Colonic mucosa (tissue), 4 donors: ENCODE results near the gene USP37. TPM values are rescaled to one million over a fixed set of nuclear protein-coding genes. Genes with fewer than 3 reads are reported as not detected.

Experiments
- DNase-seq: peaks from one replicate; pipeline ENCODE4 v3.0.0-alpha.2; 2020
- H3K27ac ChIP-seq: fragments of 200-600 bp; one replicate; pipeline ENCODE4 v1.8.0; 2021
- H3K27me3 ChIP-seq: fragments of 200-600 bp; one replicate; pipeline ENCODE4 v1.8.0; 2021
- H3K36me3 ChIP-seq: fragments of 200-600 bp; one replicate; pipeline ENCODE4 v1.8.0; 2021
- H3K4me1 ChIP-seq: fragments of 200-600 bp; one replicate; pipeline ENCODE4 v1.8.0; 2021; ENCODE audit warnings: mild to moderate bottlenecking
- H3K4me3 ChIP-seq: fragments of 200-600 bp; one replicate; pipeline ENCODE4 v1.8.0; 2021
- H3K9ac ChIP-seq, 2 donors: one replicate each; pipeline ENCODE4 v1.7.0; 2013; ENCODE audit warnings: control low read depth in 2 of 2, low read depth in 2 of 2, low read length in 2 of 2
- H3K9me3 ChIP-seq: fragments of 200-600 bp; one replicate; pipeline ENCODE4 v1.8.0; 2021
- intact Hi-C: fragments of 100-400 bp; cut with DNase I; formaldehyde crosslinking; loops from one replicate; pipeline ENCODE4 v1.14.1; 2022
- total RNA-seq, 2 donors: library from RNA; stranded (reverse); fragmentation: NEBNext Ultra II Directional in 1 of 2; extraction: Animal tissue kit (Norgen Biotek cat#: 25700) in 1 of 2; gene quantifications; one replicate each; pipeline ENCODE4 v1.2.1, GENCODE V29; 2021
- TF ChIP-seq, protein P1 (sequence below): fragments of 200-600 bp; IDR thresholded peaks from one replicate; pipeline ENCODE4 v1.8.0; 2022; ENCODE audit warnings: antibody characterized with exemption, mild to moderate bottlenecking
- donor health status: healthy.
- donor health status: DM: no; HTN: no; CAD: no.
- donor health status: DM: no; HTN: no; CAD: no.

USP37 gene
- total RNA-seq, 2 donors from 2014 or later, result 13.1 to 13.4 TPM

- no peaks in the 10 kb centered on the region for H3K36me3 ChIP-seq
- TF ChIP-seq, protein P1, sequence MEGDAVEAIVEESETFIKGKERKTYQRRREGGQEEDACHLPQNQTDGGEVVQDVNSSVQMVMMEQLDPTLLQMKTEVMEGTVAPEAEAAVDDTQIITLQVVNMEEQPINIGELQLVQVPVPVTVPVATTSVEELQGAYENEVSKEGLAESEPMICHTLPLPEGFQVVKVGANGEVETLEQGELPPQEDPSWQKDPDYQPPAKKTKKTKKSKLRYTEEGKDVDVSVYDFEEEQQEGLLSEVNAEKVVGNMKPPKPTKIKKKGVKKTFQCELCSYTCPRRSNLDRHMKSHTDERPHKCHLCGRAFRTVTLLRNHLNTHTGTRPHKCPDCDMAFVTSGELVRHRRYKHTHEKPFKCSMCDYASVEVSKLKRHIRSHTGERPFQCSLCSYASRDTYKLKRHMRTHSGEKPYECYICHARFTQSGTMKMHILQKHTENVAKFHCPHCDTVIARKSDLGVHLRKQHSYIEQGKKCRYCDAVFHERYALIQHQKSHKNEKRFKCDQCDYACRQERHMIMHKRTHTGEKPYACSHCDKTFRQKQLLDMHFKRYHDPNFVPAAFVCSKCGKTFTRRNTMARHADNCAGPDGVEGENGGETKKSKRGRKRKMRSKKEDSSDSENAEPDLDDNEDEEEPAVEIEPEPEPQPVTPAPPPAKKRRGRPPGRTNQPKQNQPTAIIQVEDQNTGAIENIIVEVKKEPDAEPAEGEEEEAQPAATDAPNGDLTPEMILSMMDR, result no peak
- DNase-seq, result no peak
- H3K9me3 ChIP-seq, result no peaks in the 10 kb centered on the region
- no peak overlapping the region for H3K4me3 ChIP-seq
- H3K4me1 ChIP-seq, result no peaks in the 10 kb centered on the region
- intact Hi-C loops, result no loop called here
- H3K27ac ChIP-seq, result no peak overlapping the region
- no peaks in the 10 kb centered on the region for H3K27me3 ChIP-seq
- no peak overlapping the region for H3K9ac ChIP-seq
Measured at GRCh38 chr2:218436992-218437391, 131.2 kb downstream of the USP37 start.

DNA sequence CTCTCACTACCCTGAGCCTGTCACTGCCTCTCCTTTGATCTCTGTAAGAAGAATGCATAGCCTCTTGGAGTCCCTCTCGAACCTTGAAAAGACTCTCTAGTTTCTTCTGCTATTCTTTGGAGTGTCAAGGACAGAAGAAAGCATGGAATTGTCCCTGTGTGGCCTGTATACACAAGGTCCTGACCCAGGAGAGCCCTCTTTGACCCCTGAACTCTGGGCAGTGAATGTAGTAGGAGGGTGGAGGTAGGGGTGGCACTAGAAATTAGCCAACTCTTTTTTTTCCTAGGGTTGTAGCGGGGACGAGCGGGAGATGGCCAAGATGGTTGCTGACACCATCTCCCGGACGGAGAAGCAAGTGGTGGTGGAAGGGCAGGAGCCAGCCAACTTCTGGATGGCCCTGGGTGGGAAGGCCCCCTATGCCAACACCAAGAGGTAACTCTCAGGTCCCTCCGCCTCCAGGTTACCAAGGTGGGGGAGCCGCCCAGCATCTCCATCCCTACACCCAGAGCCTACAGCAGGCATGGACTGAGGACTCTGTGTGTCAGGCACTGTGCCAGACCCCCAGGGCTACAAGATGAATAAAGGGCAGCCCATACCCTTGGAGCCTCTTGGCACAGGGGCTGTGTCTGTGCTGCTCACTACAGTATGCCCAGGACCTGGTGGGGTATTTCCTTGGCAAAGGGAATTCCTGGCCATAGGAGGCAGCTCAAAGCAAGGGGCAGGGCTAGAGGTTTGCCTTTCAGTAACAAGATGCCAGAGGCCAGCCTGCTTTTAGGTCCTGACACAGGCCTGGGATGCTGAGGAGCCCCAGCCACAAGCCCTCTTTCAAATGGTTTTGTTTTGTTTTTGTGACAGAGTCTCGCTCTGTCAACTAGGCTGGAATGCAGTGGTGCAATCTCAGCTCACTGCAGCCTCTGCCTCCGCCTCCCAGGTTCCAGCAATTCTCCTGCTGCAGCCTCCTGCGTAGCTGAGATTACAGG lies 132.9 kb downstream of the USP37 start:
- no peak overlapping the region for H3K4me3 ChIP-seq
- no peaks in the 10 kb centered on the region for H3K9me3 ChIP-seq
- H3K36me3 ChIP-seq, result no peaks in the 10 kb centered on the region
- no peak overlapping the region for H3K27ac ChIP-seq
- H3K4me1 ChIP-seq, result no peaks in the 10 kb centered on the region
- intact Hi-C loops, result no loop called here
- TF ChIP-seq, protein P1, result no peak
- H3K27me3 ChIP-seq, result no peaks in the 10 kb centered on the region
- DNase-seq, result no peak
- H3K9ac ChIP-seq, result no peak overlapping the region

DNA sequence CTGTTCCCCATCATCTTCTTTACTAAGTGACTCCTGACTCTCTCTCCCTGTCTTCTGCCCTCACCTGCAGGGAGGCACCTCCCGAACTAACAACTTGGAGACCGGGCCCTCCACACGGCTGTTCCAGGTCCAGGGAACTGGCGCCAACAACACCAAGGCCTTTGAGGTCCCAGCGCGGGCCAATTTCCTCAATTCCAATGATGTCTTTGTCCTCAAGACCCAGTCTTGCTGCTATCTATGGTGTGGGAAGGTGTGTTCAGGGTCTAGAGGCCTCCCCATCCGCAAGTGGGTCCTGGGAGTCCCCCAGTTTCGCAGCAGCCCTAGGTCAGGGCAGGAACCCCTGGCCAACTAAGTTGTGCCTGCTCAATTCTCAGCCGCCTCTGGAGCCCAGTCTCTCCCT lies 133.7 kb downstream of the USP37 start:
- DNase-seq, result no peak
- Histone ChIP-seq H3K27ac (no peak overlapping the region), H3K36me3 (no peaks in the 10 kb centered on the region), H3K27me3 (no peaks in the 10 kb centered on the region), H3K4me3 (no peak overlapping the region), H3K9me3 (no peaks in the 10 kb centered on the region), H3K4me1 (no peaks in the 10 kb centered on the region), H3K9ac (no peak overlapping the region)
- TF ChIP-seq, protein P1, result no peak
- intact Hi-C loops, result no loop called here

- no peak overlapping the region for H3K9ac ChIP-seq
- DNase-seq, result no peak
- H3K4me3 ChIP-seq, result no peak overlapping the region
- no peaks in the 10 kb centered on the region for H3K27me3 ChIP-seq
- no peak overlapping the region for H3K27ac ChIP-seq
- TF ChIP-seq, protein P1, result no peak
- H3K9me3 ChIP-seq, result no peaks in the 10 kb centered on the region
- intact Hi-C loops, result no loop called here
- H3K4me1 ChIP-seq, result no peaks in the 10 kb centered on the region
- H3K36me3 ChIP-seq, result no peaks in the 10 kb centered on the region
Measured at GRCh38 chr2:218432676-218433365, 135.3 kb downstream of the USP37 start.

- no peaks in the 10 kb centered on the region for H3K36me3 ChIP-seq
Measured at GRCh38 chr2:218431878-218432277, 136.3 kb downstream of the USP37 start.

More at GRCh38 chr2:218431878-218432277, 136.3 kb downstream of the USP37 start:
- TF ChIP-seq, protein P1, result no peak
- Histone ChIP-seq H3K9me3 (no peaks in the 10 kb centered on the region), H3K27me3 (no peaks in the 10 kb centered on the region), H3K4me1 (no peaks in the 10 kb centered on the region), H3K27ac (no peak overlapping the region), H3K9ac (no peak overlapping the region), H3K4me3 (no peak overlapping the region)
- DNase-seq, result no peak
- intact Hi-C loops, result no loop called here
